A673 (cell line): ENCODE measurements around the gene PTCHD4.

Experiments
- CTCF ChIP-seq: fragments of 300-800, 200-600 bp; sonication (generic); conservative IDR thresholded peaks from 2 replicates; pipeline ENCODE4 v1.5.1; 2017; ENCODE audit warnings: low read depth, mild to moderate bottlenecking, antibody characterized with exemption, low read length, moderate library complexity, mixed read lengths
- EZH2 ChIP-seq: fragments of 200-600 bp; sonication (generic); IDR thresholded peaks from 2 replicates; pipeline ENCODE4 v1.6.1; 2017; ENCODE audit warnings: borderline replicate concordance, low read depth, mild to moderate bottlenecking, mixed read lengths, antibody characterized with exemption, low read length; ENCODE audit not compliant: poor library complexity, severe bottlenecking

- TF ChIP-seq EZH2 (no peak), CTCF (no peak)
Measured at GRCh38 chr6:48116699-48117645, 6.0 kb upstream of the PTCHD4 start.
